K562 (cell line): ENCODE results near the gene CPTP. TPM values are rescaled to one million over a fixed set of nuclear protein-coding genes. Genes with fewer than 3 reads are reported as not detected.

ENCODE experiments used
- BRCA1 ChIP-seq, 2 experiments: fragments of 450-650 bp in 1 of 2; sonication (generic) in 1 of 2; formaldehyde crosslinking in 1 of 2; IDR thresholded peaks; 2 replicates each; pipeline versions ENCODE4 v1.5.0 to v1.6.1; 2017 to 2020; ENCODE audit warnings: mild to moderate bottlenecking in 1 of 2, missing genetic modification reagents in 1 of 2
- BRF1 ChIP-seq: IDR thresholded peaks from 3 replicates; pipeline ENCODE4 v1.6.1; 2011; ENCODE audit warnings: borderline replicate concordance, mild to moderate bottlenecking; ENCODE audit not compliant: insufficient read length; ENCODE audit errors: extremely low read depth
- CBFA2T3 ChIP-seq: fragments of 450-650 bp; IDR thresholded peaks from 2 replicates; pipeline ENCODE4 v1.6.1; 2017
- CTBP1 ChIP-seq: fragments of 450-650 bp; IDR thresholded peaks from 2 replicates; pipeline ENCODE4 v1.6.1; 2016; ENCODE audit warnings: borderline replicate concordance
- HOXB6 ChIP-seq: fragments of 250-450 bp; sonication (Bioruptor Pico); IDR thresholded peaks from 2 replicates; pipeline ENCODE4 v1.5.1; 2022; ENCODE audit warnings: mild to moderate bottlenecking, borderline replicate concordance
- MXD1 ChIP-seq: fragments of 250-450 bp; sonication (Bioruptor Pico); IDR thresholded peaks from 2 replicates; pipeline ENCODE4 v1.8.0; 2021; ENCODE audit warnings: borderline replicate concordance, mild to moderate bottlenecking, moderate library complexity; ENCODE audit not compliant: poor library complexity, severe bottlenecking
- SMAD2 ChIP-seq: fragments of 150-350 bp; IDR thresholded peaks from 2 replicates; pipeline ENCODE4 v1.6.1; 2014; ENCODE audit warnings: low read depth, mild to moderate bottlenecking, low read length
- TSHZ1 ChIP-seq: fragments of 250-450 bp; sonication (Bioruptor Pico); IDR thresholded peaks from 2 replicates; pipeline ENCODE4 v1.4.0; 2020; ENCODE audit warnings: mild to moderate bottlenecking, moderate library complexity
- ZNF239 ChIP-seq: fragments of 250-450 bp; sonication (Bioruptor Pico); IDR thresholded peaks from 2 replicates; pipeline ENCODE4 v1.4.0; 2020; ENCODE audit warnings: mild to moderate bottlenecking
- ZNF277 ChIP-seq: fragments of 250-450 bp; sonication (Bioruptor Pico); IDR thresholded peaks from 2 replicates; pipeline ENCODE4 v1.8.0; 2022; ENCODE audit warnings: inconsistent platforms, mild to moderate bottlenecking, moderate library complexity, borderline replicate concordance
- ZNF3 ChIP-seq: fragments of 250-450 bp; sonication (Bioruptor Pico); IDR thresholded peaks from 2 replicates; pipeline ENCODE4 v1.5.0; 2021; ENCODE audit warnings: mild to moderate bottlenecking, moderate library complexity
- ZNF318 ChIP-seq, 2 experiments: fragments of 450-650 bp; IDR thresholded peaks; 2 replicates each; pipeline ENCODE4 v1.6.1; 2016; ENCODE audit warnings: mild to moderate bottlenecking in 2 of 2, borderline replicate concordance in 1 of 2, low read depth in 1 of 2, moderate library complexity in 1 of 2
- ZNF696 ChIP-seq: fragments of 250-450 bp; sonication (Bioruptor Pico); conservative IDR thresholded peaks from 2 replicates; pipeline ENCODE4 v1.4.0; 2020; ENCODE audit warnings: mild to moderate bottlenecking, moderate library complexity
- polyA plus RNA-seq, 8 experiments: library from polyadenylated mRNA; depleted of rRNA in 4 of 8; stranded (reverse) in 5 of 8; unstranded in 3 of 8; fragments of >200 nt; fragmentation: Nextera tagmentation in 2 of 8; fragmentation: Illumina TruSeq in 1 of 8; extraction: Ambion mirVana in 2 of 8; extraction: Trizol in 1 of 8; gene quantifications; 2 replicates each; pipeline versions ENCODE4 v1.2.1 to v1.2.3, GENCODE V29; 2011 to 2014; ENCODE audit warnings: inconsistent platforms in 1 of 8, missing spikeins in 1 of 8
- total RNA-seq, 7 experiments: library from RNA; depleted of rRNA in 6 of 7; stranded (reverse); fragments of >200 nt in 6 of 7; fragmentation: Illumina TruSeq in 2 of 7; extraction: Trizol in 2 of 7; gene quantifications; 2 replicates each; pipeline versions ENCODE4 v1.2.1 to v1.2.3, GENCODE V29; 2011 to 2021; ENCODE audit warnings: low replicate concordance in 1 of 7

CPTP gene
- total and polyA plus RNA-seq, 9 of the 15 experiments (the other 6 are each of a cell fraction or from before 2014, with no cell fraction given), result 0.11 to 25.8 (median 3.5) TPM

GRCh38 chr1:1374929-1375662 is 50.5 kb downstream of the CPTP start, which contains the start of gene AURKAIP1 (continued):
- TF ChIP-seq TSHZ1 (CRISPR knock-in tag), result no peak
- peak; percentile 37; the same call in 1 of the 2 replicates for TF ChIP-seq CBFA2T3
- no peak for TF ChIP-seq MXD1 (CRISPR knock-in tag)
- TF ChIP-seq ZNF3 (CRISPR knock-in tag), result no peak
- TF ChIP-seq BRF1, result no peak
- no peak for TF ChIP-seq HOXB6 (CRISPR knock-in tag)
- TF ChIP-seq CTBP1, result peak; percentile 99
- peak; percentile 75 for TF ChIP-seq ZNF239
- TF ChIP-seq BRCA1 (IDR thresholded peaks at IDR 0.05), result no peak
- no peak for TF ChIP-seq BRCA1 (CRISPR knock-in tag; IDR thresholded peaks at IDR 0.05)
- no peak for TF ChIP-seq ZNF696 (CRISPR knock-in tag)
- TF ChIP-seq ZNF318 (IDR thresholded peaks at IDR 0.05; ENCODE audit: borderline replicate concordance in 1 of 2, low read depth in 1 of 2), result no peak
- TF ChIP-seq ZNF277 (CRISPR knock-in tag), result no peak
- no peak for TF ChIP-seq SMAD2
